SJSA1 (cell line): ENCODE results near the gene GHRHR. TPM values are rescaled to one million over a fixed set of nuclear protein-coding genes. Genes with fewer than 3 reads are reported as not detected.

Experiments
- DNase-seq, 2 experiments: peaks; one replicate each; pipeline ENCODE4 v3.0.0-alpha.2; 2015 to 2020; ENCODE audit warnings: low spot score in 2 of 2, low read depth in 1 of 2
- H3K27ac ChIP-seq: fragments of 250-450 bp; sonication (Bioruptor Pico); 2 replicates; pipeline ENCODE4 v1.5.1; 2020; ENCODE audit warnings: mild to moderate bottlenecking, moderate library complexity
- H3K27me3 ChIP-seq: fragments of 250-450 bp; sonication (Bioruptor Pico); replicated peaks from 2 replicates; pipeline ENCODE4 v1.5.1; 2020; ENCODE audit warnings: mild to moderate bottlenecking, moderate library complexity
- H3K36me3 ChIP-seq: fragments of 250-450 bp; sonication (Bioruptor Pico); 2 replicates; pipeline ENCODE4 v1.5.1; 2020; ENCODE audit warnings: mild to moderate bottlenecking
- H3K4me1 ChIP-seq: fragments of 250-450 bp; sonication (Bioruptor Pico); replicated peaks from 2 replicates; pipeline ENCODE4 v1.6.1; 2021; ENCODE audit warnings: mild to moderate bottlenecking
- H3K4me3 ChIP-seq: fragments of 250-450 bp; sonication (Bioruptor Pico); 2 replicates; pipeline ENCODE4 v1.5.1; 2020; ENCODE audit warnings: mild to moderate bottlenecking
- H3K9me3 ChIP-seq: fragments of 250-450 bp; sonication (Bioruptor Pico); replicated peaks from 2 replicates; pipeline ENCODE4 v1.5.1; 2020; ENCODE audit warnings: mild to moderate bottlenecking
- total RNA-seq: library from RNA; depleted of rRNA; stranded (reverse); fragments of >200 nt; shearing (Covaris generic); gene quantifications from 2 replicates; pipeline ENCODE4 v1.2.3, GENCODE V29; 2014

Gene GHRHR
- total RNA-seq, 1 experiment from 2014 or later, result not detected

DNA sequence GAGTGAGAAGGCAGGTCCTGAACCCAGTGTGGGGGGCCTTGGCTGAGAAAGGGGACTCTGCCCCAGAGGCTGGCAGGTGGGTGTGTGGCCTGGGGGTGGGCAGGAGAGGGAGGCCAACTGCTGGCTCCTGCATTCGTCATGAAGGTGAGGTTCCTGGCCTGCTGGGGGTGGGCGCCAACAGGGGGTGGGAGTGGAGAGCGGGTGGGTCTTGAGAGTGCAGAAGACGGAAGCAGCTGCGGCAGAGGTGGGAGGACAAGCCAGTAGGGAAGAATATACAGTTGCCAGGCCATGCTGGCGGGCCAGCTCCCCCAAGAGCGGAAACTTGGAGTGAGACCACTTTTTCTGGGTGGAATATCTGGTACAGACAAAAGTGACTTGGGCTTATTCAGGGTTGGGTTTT is 23.4 kb downstream of the GHRHR start:
- H3K36me3 ChIP-seq, result no peaks in the 10 kb centered on the region
- H3K9me3 ChIP-seq, result no peaks in the 10 kb centered on the region
- DNase-seq, result no peak
- no peaks in the 10 kb centered on the region for H3K27me3 ChIP-seq
- H3K27ac ChIP-seq, result no peak overlapping the region
- H3K4me3 ChIP-seq, result no peak overlapping the region
- H3K4me1 ChIP-seq, result no peaks in the 10 kb centered on the region

DNA sequence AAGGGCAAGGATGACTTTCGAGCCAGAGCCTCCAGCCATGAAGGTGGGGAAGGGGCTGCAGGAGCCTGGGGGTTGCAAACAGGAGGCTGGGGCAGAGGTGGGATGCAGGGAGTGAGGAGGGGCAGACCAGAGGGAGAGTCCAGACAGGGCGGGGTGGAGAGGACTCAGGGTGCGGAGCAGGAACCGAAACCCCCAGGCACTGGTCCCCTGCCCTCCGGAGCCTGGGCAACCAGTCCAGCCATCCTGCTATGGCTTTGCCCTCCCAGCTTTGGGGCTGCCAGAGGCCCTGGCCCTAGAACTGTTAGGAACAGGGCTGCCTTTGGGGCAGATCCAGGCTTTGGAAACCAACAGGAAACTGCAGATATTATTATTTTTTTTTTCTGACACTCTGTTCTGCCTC is 24.2 kb downstream of the GHRHR start:
- no peaks in the 10 kb centered on the region for H3K36me3 ChIP-seq
- DNase-seq, result no peak
- no peak overlapping the region for H3K27ac ChIP-seq
- no peak overlapping the region for H3K4me3 ChIP-seq
- no peaks in the 10 kb centered on the region for H3K27me3 ChIP-seq
- H3K4me1 ChIP-seq, result no peaks in the 10 kb centered on the region
- H3K9me3 ChIP-seq, result no peaks in the 10 kb centered on the region

DNA sequence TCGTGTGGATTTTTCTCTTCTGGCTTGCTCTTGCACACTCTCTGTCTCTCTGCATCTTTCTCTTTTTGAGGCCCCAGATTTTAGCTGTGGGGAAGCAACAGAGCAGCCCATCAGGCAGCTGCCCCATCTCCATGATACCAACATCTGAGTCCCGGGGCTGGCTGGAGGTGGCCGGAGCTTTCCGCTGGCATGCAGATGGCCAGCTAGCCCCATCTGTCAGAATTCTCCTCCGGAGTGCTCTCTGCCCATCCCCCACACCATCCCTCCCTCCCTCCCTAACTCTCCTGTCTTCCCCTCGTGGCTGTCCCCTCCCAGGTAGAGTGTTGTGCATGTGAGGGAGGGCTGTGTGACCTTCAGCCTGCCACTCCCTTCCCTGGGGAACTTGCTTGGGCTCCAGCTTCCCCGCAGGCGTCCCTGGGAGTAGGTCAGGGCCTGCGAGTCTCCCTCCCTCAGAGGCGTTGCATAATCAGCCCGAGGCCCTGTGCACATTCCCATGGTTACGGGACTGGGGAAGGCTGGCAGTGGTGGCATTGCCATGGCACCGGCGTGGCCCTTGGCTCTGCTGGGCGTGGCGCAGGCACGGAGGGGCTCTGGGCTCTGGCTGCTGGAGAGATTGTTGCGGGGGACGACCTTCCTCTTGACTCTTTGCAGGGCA is 24.7 kb downstream of the GHRHR start:
- no peak for DNase-seq
- H3K4me3 ChIP-seq, result no peak overlapping the region
- H3K27me3 ChIP-seq, result no peaks in the 10 kb centered on the region
- no peaks in the 10 kb centered on the region for H3K4me1 ChIP-seq
- no peak overlapping the region for H3K27ac ChIP-seq
- H3K36me3 ChIP-seq, result no peaks in the 10 kb centered on the region
- H3K9me3 ChIP-seq, result no peaks in the 10 kb centered on the region

DNA sequence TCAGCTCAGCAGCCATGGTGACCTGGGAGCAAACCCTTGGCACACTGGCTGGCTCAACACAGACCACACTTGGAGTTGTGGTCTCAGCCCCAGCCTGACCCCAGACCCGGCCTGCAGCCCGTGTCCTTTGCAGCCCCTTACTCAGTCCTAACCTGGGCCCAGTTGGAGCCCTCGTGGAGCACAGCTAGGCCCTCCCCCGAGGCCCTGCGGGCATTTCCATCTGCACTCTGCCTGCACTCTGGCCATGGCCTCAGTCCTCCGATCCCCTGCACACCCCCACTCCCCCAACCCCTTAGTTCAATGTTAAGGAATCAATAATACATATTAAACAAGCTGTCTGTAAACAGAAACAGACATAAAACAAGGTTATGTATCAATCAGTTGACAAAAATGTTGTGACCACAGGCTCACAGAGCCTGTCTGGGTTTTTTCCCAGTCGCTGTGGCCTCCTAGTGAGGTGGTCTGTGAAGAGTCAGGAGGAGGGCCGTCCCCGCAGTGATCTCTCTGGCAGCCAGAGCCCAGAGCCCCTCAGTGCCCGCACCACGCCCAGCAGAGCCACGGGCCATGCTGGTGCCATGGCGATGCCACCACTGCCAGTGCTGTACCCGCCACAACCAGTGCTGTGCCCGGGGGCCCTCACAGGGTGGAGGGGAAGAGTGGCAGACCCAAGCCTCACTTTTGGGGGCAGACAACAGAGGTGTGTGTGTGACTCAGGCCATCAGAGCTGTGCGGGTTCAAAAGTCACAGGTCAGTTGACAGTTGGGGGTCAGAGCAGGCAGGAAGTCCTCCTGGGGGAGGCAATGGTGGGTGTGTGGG is 25.5 kb downstream of the GHRHR start:
- Histone ChIP-seq H3K27me3 (no peaks in the 10 kb centered on the region), H3K27ac (no peak overlapping the region), H3K9me3 (no peaks in the 10 kb centered on the region), H3K36me3 (no peaks in the 10 kb centered on the region), H3K4me1 (no peaks in the 10 kb centered on the region), H3K4me3 (no peak overlapping the region)
- no peak for DNase-seq

DNA sequence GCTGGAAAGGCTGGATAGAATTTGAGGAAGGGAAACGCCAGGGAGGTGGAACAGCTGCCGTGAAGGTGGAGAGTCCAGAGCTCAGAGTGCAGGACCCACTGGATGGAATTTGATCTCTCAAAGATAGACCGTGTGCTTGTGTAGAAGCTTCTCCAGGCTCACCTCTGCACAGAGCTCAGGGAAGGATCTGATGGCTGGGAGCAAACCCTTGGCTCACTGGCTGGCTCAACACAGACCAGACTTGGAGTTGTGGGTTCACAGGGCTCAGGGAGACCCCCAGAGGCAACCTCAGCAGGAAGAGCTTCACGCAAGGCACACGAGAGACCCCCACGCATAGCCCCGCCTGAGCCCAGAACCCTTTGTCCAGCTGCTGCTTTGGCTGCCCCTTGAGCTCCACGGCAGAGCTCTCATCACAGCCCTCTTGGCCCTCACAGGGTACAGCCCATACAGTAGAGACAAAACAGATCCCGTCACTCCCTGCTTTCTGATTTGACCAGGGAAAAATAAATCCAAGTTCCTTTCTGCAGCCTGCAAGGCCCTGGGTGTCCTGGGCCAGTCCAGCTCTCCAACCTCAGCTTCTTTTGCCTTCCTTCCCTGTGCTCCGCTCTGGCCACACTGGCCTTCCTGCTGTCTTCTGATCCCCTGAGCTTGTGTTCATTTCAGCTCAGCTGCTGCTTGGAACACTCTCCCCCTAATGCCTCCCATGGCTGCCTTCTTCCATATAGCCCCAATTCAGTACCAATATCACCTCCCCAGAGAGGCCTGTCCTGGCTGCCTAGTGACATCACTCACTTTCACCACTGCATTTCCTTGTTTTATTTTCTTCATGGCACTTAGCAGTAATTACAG is 26.3 kb downstream of the GHRHR start:
- Histone ChIP-seq H3K9me3 (no peaks in the 10 kb centered on the region), H3K4me1 (no peaks in the 10 kb centered on the region), H3K36me3 (no peaks in the 10 kb centered on the region), H3K27me3 (no peaks in the 10 kb centered on the region), H3K4me3 (no peak overlapping the region), H3K27ac (no peak overlapping the region)
- DNase-seq, result no peak

DNA sequence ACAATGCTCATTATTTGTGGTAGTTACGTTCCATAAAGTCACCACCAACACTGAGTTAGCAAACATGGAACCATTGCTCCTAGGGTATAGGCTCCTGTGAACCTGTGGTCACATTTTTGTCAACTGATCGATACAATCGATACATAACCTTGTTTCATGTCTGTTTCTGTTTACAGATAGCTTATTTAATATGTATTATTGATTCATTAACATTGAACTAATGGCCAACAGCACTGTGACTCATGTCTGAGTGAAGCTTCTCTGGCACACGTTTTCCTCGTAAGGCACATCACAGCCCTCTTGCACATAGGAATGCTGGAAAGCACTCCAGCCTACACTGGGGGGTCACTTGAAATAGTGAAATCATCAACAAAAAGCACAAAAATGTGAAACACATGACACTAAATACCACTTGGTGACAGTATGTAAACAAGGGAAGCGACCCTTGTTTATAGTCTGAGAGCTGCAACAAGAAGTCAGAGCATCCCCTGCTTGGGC is 27.0 kb downstream of the GHRHR start:
- Histone ChIP-seq H3K27me3 (no peaks in the 10 kb centered on the region), H3K36me3 (no peaks in the 10 kb centered on the region), H3K4me1 (no peaks in the 10 kb centered on the region)

DNA sequence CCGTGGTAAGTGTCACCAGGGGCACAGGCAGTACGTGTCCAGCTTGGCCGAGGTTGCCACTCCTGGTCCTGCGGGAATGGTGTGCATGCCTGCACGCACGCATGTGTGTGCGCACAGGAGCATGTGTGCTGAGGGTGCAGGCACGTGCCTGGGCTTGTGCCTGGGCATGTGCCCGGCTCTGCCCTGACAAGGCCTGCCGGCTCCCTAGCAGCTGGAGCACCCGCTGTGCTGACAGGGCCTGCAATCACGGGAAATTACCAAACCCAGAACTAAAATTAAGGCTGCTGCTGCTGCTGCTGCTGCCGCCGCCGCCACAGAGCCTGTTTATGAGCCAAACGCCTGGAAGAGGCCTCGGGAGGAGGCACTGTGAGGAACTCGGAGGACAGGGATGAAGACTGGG is 28.7 kb downstream of the GHRHR start:
- no peaks in the 10 kb centered on the region for H3K27me3 ChIP-seq
- H3K36me3 ChIP-seq, result no peaks in the 10 kb centered on the region
- H3K27ac ChIP-seq, result no peak overlapping the region
- H3K4me3 ChIP-seq, result no peak overlapping the region
- H3K4me1 ChIP-seq, result no peaks in the 10 kb centered on the region
- H3K9me3 ChIP-seq, result no peaks in the 10 kb centered on the region
- no peak for DNase-seq

More for the DNA sequence above, 27.0 kb downstream of the GHRHR start:
- Histone ChIP-seq H3K9me3 (no peaks in the 10 kb centered on the region), H3K27ac (no peak overlapping the region), H3K4me3 (no peak overlapping the region)
- DNase-seq, result no peak

DNA sequence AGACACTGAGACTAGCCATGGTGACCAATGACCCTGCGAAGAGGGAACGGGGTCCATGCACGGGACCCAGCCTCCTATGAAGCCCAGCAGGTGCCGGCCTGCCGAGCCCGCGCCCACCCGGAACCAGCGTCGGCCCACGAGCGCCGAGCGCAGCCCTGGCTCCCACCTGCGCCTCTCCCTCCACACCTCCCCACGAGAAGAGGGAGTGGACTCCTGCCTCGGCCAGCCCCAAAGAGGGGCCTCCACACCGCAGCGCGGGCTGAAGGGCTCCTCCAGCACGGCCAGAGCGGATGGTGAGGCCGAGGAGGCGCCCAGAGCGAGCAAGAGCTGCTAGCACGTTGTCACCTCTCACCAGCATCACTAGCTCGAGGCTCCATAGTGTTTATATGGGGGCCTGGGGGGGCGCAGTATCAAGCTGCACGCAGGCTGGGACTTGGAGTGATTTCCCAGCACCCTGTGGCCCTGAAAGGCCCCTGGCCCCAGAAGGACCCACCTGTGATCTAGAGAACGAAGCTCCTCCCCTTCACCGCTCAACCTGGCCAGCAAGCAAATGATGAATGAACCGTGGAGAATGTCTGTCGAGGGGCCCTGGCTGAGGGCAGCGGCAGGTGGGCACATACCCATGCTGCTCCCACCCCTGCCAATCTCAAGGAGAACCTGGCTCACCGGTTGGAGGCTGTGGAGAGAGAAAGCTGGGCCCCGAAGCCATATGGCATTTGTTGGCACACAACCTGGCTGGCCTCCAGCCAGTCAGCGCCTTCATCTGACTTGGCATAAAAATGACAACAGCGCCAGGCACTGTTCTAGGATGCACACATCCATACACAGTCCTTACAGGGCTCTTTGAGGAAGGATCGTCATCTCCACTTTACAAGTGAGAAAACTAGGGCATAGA is 30.7 kb downstream of the GHRHR start:
- no peak overlapping the region for H3K27ac ChIP-seq
- H3K36me3 ChIP-seq, result no peaks in the 10 kb centered on the region
- no peak overlapping the region for H3K4me3 ChIP-seq
- DNase-seq, result no peak
- no peaks in the 10 kb centered on the region for H3K4me1 ChIP-seq
- H3K27me3 ChIP-seq, result no peaks in the 10 kb centered on the region
- no peaks in the 10 kb centered on the region for H3K9me3 ChIP-seq

DNA sequence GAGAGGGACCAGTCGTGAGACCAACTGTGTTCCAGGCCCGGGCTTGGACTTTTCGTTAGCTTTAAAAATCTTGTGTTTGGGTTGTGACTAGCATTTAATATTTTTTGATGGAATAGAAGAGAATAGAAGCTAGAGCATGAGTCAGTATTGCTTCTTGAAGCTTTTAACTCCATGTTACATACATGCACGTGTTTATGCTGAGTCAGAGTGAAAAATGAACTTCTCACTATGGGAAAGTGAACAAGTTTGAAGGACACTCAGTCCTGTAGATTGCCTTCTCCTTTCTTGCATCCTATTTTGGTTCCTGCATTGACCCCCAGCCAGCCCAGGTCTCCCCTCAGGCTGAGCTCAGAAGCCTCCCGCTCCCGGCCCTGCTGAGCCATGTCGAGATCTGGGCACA is 31.8 kb downstream of the GHRHR start:
- H3K27me3 ChIP-seq, result no peaks in the 10 kb centered on the region
- no peaks in the 10 kb centered on the region for H3K36me3 ChIP-seq
- no peaks in the 10 kb centered on the region for H3K4me1 ChIP-seq
- DNase-seq, result no peak
- H3K27ac ChIP-seq, result no peak overlapping the region
- H3K9me3 ChIP-seq, result no peaks in the 10 kb centered on the region
- no peak overlapping the region for H3K4me3 ChIP-seq

DNA sequence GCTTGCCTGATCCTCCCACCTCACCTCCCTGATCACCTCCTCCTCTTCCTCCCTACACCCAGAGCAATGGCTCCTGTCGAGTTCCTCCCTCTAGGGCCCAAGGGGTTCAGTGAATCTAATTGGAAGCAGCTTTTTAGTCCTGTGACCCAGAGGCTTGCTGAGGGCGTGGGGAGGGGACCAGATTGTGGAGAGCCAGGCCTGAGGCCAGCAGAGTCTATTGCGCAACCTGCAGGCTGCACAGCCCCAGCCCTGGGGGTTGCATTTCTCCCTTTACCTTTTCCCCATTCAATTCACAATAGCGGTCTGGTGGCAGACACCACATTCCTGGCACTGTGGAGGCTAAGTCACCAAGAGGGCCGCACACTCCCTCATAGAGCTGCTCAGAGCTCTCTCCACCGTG is 32.5 kb downstream of the GHRHR start:
- H3K4me3 ChIP-seq, result no peak overlapping the region
- H3K9me3 ChIP-seq, result no peaks in the 10 kb centered on the region
- H3K4me1 ChIP-seq, result no peaks in the 10 kb centered on the region
- no peak for DNase-seq
- H3K36me3 ChIP-seq, result no peaks in the 10 kb centered on the region
- no peaks in the 10 kb centered on the region for H3K27me3 ChIP-seq
- H3K27ac ChIP-seq, result no peak overlapping the region

DNA sequence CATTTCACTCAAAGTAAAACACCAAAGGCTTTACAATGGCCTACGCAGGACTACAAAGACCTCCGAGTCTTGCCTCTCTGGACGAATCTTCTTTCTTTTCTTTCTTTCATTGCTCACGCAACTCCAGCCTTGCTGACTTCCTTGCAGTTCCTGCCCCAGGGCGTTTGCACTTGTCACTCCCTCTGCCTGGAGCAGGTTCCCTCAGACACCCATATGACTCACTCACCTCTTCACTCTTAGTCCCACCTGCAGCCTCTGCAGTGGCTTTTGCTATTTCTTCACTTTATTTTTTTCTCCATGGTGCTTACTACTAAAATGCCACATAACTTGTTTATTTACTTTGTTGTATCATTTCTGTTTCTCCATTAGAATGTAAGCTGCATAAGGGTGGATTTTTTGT is 33.1 kb downstream of the GHRHR start:
- H3K4me1 ChIP-seq, result no peaks in the 10 kb centered on the region
- no peaks in the 10 kb centered on the region for H3K9me3 ChIP-seq
- no peak for DNase-seq
- no peaks in the 10 kb centered on the region for H3K27me3 ChIP-seq
- H3K4me3 ChIP-seq, result no peak overlapping the region
- H3K36me3 ChIP-seq, result no peaks in the 10 kb centered on the region
- no peak overlapping the region for H3K27ac ChIP-seq

DNA sequence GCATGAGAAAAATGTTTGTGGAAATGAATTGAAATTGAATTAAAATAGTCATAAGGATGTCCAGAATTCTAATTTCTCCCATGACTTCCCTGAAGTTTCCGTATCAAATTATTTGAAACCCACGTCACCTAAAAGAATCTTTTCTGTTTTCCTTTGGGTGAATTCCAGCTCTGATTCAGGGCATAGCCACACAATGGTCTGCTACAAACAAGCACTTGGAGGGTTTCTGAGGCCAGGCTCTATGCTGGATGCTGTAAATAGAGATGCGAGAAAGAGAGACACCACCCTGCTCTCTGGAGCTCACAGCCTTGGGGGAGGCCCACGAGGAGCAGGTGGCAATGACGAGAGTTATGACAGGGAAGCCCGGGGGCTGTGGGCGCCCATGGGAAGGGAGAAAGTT is 33.6 kb downstream of the GHRHR start:
- Histone ChIP-seq H3K9me3 (no peaks in the 10 kb centered on the region), H3K4me3 (no peak overlapping the region), H3K27me3 (no peaks in the 10 kb centered on the region), H3K27ac (no peak overlapping the region), H3K36me3 (no peaks in the 10 kb centered on the region), H3K4me1 (no peaks in the 10 kb centered on the region)
- no peak for DNase-seq

DNA sequence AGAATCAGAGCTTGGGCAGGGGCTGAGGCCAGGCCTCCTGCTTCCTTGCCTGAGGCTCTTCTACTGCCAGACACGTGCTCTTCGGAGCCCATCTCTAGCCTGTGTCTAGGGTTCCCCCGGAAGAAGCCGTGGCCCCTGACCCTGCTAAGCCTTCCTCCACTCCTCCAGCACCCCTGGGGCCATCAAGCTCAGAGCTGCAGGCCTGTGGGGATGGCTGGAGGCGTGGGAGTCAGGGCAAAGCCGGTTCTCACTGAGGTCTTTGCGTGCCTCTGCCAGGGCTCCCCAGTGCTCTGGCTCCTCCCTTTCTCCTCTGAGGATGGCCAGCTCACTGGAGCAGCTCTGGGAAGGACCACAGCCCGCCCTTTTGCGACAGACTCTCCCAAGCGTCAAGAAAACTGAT is 34.4 kb downstream of the GHRHR start:
- no peaks in the 10 kb centered on the region for H3K9me3 ChIP-seq
- no peak for DNase-seq
- H3K4me1 ChIP-seq, result no peaks in the 10 kb centered on the region
- H3K4me3 ChIP-seq, result no peak overlapping the region
- no peaks in the 10 kb centered on the region for H3K27me3 ChIP-seq
- no peaks in the 10 kb centered on the region for H3K36me3 ChIP-seq
- no peak overlapping the region for H3K27ac ChIP-seq
